NCI-H345 treated with DMSO at 0.1 percent for 48 hours (cell line): Measurements from ENCODE around the gene LAMTOR3.
A peak's percentile ranks its signal among the peaks of the same experiment; 100 is the strongest.

Source experiments
- DNase-seq: peaks from one replicate; lab custom pipeline; 2025; ENCODE audit not compliant: unreplicated experiment; lab: John Stamatoyannopoulos, UW

The LAMTOR3 gene

DNA sequence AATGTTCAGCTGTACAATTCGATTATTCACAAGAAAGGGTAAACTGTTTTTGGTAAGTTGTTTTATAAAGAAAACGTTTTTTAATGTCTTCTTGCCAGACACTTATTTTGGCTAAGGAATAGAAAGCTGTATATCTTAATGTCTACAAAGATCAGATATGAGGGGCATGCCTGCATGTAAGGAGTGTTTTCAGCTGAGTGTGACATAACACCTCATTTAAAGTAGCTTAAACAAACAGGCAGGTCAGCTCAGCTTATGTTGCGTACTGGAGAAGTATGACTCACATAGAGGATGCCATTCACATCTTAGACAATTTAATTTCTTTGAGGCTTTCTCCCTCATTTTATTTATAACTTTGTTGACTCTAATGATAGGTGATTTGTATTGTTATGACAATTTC, 30.4 kb downstream of the LAMTOR3 start:
- no peak for DNase-seq

GRCh38 chr4:99861120-99861905, 32.9 kb downstream of the LAMTOR3 start:
- peak; percentile 33 for DNase-seq

DNA sequence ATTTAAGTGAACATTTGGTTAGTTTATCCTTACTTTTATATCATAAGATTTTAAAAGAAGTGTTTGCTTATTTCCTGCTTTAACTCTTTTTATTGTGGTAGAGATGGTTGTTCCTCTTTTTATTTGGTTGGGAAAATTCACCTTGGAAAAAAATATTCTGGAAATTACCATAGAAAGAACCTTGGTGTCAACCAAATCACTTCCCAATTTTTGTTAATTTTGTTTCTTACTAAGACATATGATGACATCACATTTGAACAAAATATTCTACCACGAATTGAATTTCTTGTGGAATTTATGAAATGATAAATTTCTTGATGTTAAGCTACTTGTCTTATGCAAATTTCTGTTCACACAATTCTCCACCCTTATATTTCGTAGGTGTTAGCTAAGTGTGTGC, 33.7 kb downstream of the LAMTOR3 start:
- no peak for DNase-seq

- DNase-seq = no peak
Observed at GRCh38 chr4:99859618-99860017, 34.6 kb downstream of the LAMTOR3 start.

DNA sequence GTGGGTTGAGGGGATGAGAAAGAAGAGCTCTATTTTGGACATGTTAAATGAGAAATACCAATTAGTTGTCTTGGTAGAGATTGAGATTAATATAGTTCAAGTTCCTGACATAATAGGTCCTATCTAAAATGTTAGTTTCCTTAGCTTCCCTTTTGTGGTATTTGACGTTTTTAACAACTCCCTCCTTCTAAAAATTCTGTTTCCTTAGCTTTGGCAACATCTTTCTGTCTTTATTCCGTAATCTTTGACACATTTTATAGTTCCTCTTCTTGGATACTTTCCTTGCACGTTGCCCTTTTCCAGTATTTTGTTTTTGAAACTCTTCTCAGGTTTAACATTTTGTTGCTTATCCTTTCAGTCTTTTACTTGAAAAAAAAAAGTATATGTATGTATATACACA, 36.9 kb downstream of the LAMTOR3 start:
- no peak for DNase-seq

DNA sequence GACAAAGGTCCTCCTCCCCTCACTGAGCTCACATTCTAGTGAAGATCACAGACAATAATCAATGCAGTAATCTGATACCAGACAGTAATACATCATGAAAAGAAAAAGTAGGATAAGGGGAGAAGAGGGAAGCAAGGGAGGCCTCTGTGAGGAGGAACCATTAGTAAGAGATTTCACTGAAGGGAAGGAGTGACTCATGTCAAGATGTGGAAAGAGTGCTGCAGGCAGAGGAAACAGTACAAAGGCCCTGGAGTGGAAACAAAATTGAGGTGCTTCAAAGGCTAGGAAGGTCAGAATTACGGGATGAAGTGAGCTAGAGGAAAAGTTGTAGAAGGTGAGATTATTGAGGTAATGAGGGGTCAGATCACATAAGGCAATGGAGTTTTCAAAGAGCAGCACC, 38.1 kb downstream of the LAMTOR3 start:
- DNase-seq = no peak

DNA sequence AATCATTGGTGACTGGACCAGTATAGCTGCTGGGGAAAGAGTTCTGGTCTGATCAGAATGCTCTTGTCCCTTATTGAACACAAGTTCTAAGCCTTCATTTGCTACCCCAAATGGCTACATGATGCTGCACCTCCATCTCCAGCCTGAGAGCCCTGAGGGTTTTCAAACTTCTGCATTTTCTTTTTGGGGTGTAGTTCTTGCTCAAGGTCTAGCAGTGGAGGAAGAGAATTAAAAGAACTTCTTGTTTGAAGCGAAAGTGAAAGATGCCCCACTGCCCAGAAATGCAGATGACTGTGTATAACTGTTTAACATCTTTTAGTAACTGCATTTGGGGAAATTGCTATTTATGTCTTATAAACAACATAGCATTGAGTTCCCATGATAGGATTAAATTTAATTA, 38.5 kb downstream of the LAMTOR3 start:
- DNase-seq = no peak

GRCh38 chr4:99853999-99854398, 40.2 kb downstream of the LAMTOR3 start:
- DNase-seq = no peak

DNA sequence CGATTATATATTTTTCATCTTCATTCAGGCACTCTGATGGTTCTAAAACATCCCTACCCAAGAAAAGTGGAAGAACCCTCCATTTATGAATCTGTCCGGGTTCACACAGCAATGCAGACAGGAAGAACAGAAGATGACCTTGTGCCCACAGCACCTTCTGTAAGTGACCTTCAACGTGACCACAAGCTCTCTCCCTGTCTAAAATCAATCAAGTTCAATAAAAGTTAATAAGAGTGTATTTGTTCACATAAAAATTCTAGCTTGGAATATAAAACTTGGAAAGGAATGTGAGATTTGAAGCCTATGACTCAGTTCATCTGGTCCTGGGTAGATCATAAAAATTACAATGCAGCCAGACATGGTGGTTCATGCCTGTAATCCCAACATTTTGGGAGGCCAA, 41.0 kb downstream of the LAMTOR3 start:
- no peak for DNase-seq

DNA sequence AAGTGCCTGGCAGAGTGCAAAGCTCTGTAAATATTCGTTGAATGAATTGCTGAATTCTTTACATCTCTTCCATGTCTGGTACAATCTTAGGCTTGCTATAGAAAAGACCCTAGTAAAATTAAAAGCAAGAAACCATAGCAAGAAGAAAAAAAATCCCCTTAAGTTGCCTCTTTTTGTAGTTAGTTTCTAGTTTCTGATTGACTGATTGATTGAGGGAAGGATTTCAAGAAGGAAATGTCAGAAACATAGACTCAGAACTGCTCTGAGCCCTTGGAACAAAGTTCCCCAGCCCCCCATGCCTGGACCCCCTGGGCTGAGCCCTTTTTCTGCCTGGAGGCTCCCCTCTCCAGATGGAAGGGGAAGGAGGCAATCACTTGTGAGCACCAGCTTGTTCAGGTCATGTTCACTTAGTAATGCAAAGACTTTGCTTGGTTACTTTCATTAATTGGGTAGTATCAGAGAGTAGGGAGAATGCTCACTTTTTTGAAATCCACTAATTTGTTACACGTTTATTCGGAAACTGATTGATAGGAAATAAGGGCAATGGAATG, 42.0 kb downstream of the LAMTOR3 start:
- DNase-seq = no peak

DNA sequence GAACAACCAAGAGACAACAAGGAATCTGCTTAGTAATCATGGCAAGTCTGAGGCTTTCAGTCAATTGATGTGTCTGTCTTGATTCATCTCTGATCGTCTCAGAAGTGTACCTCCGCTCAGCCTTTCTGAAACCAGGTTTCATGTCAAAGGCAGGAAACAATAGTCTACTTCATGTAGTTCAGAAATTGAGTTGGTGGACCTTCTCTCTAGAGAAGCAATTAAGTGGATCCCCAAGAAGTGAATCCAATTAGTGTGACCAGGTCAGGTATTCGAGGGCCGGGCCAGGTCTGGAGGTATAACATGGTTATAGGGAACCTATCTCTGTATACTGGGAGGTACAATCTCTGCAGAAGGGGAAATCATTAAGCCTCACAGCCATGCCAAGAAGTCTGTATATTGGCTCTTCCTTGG, 45.6 kb downstream of the LAMTOR3 start:
- DNase-seq = no peak

DNA sequence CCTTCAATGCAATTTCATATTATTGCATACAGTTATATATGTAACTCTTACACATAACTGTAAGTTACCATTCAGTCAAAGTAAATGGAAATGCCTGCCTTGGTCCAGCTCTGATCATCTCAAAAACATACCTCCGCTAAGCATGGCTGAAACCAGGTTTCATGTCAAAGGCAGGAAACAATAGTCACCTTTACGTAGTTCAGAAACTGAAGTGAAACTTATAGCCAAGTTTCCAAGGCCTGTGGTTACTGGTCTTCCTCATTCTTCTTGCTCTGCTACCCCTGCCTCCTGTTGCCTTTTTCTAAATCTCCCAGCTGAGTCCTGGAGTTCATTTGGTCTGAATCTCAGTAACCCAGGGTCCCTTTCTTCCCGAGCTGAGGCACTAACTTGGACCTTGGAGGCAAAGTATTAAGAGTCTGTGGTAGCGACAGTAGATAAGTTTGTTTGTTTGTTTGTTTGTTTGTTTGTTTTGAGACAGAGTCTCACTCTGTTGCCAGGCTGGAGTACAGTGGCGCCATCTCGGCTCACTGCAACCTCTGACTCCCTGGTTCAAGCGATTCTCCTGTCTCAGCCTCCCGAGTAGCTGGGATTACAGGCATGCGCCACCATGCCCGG, 46.8 kb downstream of the LAMTOR3 start:
- no peak for DNase-seq

- DNase-seq = no peak
Observed at GRCh38 chr4:99846891-99847290, 47.3 kb downstream of the LAMTOR3 start.

DNA sequence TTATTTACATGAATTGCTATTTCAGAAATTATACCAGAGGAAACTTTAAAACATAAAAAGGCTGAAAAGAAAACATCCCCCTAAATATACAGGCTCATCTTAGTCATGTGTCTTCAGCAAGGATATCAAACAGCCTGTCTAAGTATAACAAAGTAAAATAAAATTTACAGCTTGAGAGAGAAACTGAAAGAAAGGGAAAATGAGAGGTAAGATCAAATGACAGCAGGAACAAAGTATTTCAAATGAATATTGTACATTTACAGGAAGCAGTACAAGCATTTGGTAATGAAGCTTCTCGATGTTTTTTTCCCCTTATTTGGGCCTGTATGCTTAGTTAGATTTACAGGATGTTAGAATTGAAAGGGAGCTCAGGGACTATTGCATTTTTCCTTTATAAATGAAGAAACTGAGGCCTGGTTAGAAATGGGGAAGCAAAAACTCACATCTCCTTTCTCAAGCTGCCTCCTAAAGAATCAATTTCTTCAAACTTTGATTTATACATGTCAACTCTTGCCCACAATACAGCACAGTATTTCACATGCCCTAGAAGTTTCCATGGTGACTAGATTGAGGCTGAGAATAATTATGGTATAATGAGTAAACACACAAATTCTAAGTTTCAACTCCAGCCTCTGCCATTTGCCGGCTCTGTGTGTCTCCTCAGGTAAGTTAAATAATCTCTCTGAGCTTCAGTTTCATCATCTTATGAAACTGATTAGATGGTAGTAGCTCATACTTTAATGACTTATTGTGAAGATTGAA, 48.3 kb downstream of the LAMTOR3 start:
- DNase-seq = no peak

- DNase-seq = no peak
Observed at GRCh38 chr4:99845179-99845578, 49.0 kb downstream of the LAMTOR3 start.

- DNase-seq = no peak
Observed at GRCh38 chr4:99844048-99844447, 50.2 kb downstream of the LAMTOR3 start.

- DNase-seq = no peak
Observed at GRCh38 chr4:99843413-99843812, 50.8 kb downstream of the LAMTOR3 start.

DNA sequence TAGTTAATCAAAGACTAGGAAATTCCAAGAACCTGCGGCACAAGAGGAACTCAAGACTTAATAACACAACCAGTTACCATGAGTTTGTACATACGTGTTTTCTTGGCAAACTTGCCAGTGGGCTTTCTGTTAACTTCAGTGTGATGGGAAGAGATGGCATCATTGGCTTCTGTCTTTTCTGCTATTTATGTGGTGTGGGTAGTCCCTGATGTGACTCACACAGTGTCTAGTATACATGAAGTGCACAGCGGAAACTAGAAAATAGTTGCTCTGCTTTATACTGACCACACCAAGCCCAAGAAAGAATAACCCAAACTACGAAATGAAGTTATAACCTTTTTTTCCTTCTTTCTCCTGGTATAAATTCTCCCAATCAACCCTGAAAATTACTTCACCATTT, 53.1 kb downstream of the LAMTOR3 start:
- no peak for DNase-seq

DNA sequence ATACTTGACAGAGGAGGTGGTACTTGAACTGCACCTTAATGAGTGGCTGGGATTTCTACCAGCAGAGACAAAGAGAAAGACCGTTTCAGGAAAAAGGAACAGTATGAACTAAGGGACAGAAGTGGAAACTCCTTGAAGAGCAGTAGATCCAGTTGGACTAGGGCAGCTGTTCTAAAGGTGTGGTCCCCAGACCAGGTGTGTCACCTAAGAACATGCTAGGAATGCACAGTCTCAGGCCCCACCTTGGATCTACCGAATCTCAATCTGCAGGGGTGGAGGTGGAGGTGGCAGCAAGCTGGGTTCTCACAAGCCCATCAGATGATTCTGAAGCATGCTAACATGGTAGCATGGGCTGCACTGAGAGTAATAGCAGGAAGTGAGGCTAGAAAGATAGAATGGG, 55.3 kb downstream of the LAMTOR3 start:
- DNase-seq = no peak

GRCh38 chr4:99835942-99836341, 58.3 kb downstream of the LAMTOR3 start:
- DNase-seq = no peak

DNA sequence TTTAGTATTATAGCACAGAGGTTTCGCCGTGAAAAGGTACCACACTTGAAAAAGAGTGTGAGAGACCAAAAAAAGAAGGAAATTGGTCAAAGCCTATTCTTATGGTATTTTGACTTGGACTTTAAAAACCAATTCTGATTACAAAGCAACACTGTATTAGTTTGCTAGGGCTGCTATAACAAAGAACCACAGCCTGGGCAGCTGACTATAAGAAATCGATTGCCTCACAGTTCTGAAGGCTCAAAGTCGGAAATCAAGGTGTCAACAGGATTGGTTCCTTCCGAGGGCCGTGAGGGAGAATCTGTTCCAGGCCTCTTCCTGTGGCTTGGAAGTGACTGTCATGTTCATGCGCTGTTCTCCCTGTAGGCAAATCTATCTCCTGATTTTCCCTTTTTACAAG, 59.7 kb downstream of the LAMTOR3 start:
- DNase-seq = no peak

- DNase-seq = no peak
Observed at GRCh38 chr4:99833756-99834155, 60.5 kb downstream of the LAMTOR3 start.
